Measurements from ENCODE around the gene CAPN10. TPM values are rescaled to one million over a fixed set of nuclear protein-coding genes. Genes with fewer than 3 reads are reported as not detected.
"Not testable (repeated sequence)": the region's sequence is repeated elsewhere in the genome, so short reads cannot be mapped to it uniquely, and the experiment has no call there.

Gene CAPN10
- 10 to 100 TPM; 28.0 to 66.3 (median 54.8) TPM for total RNA-seq

GRCh38 chr2:240586198-240586918, at the start of gene CAPN10:
CAPN10 (plus strand) TSS chr2:240586734; CDS start chr2:240586912, 178 bp downstream.
- H3K27ac ChIP-seq = peak within 1 kb of the TSS; percentile 83 to 96 (median 90)
- DNase-seq (ENCODE audit: low spot score in 2 of 2) = peak; percentile 94 to 95
- peak in 1 of 5 experiments; percentile 69 for TF ChIP-seq CTCF (IDR thresholded peaks at IDR 0.05)
- TF ChIP-seq POLR2A (IDR thresholded peaks at IDR 0.05) = peak; percentile 14 to 60
- peak; percentile 90 to 93 for TF ChIP-seq EP300 (IDR thresholded peaks at IDR 0.05)
- no peaks in the 10 kb centered on the region for H3K27me3 ChIP-seq
- 0 to 3% methylated on average over 11 to 18 of the region's 88 CpGs for WGBS, 2 donors
- H3K36me3 ChIP-seq = peaks cover 0 to 33% (median 0%) of the 10 kb centered on the region in 3 donors
- H3K4me3 ChIP-seq = peak within 1 kb of the TSS; percentile 90 to 96 (median 93)
- H3K9me3 ChIP-seq = peaks cover 0 to 2% (median 0%) of the 10 kb centered on the region in 4 donors
- peaks cover 0 to 77% (median 30%) of the 10 kb centered on the region in 4 donors for H3K4me1 ChIP-seq

GRCh38 chr2:240538031-240538780, 48.3 kb upstream of the CAPN10 start:
- H3K36me3 ChIP-seq = peaks cover 0 to 67% (median 0%) of the 10 kb centered on the region in 3 donors
- no peak overlapping the region for H3K27ac ChIP-seq
- H3K4me1 ChIP-seq = no peaks in the 10 kb centered on the region
- WGBS, 2 donors = 96 to 97% methylated on average over 40 to 42 of the region's 43 CpGs
- DNase-seq (ENCODE audit: low spot score in 2 of 2) = no peak
- H3K9me3 ChIP-seq = no peaks in the 10 kb centered on the region
- no peak overlapping the region for H3K4me3 ChIP-seq
- no peaks in the 10 kb centered on the region for H3K27me3 ChIP-seq
- TF ChIP-seq EP300 (IDR thresholded peaks at IDR 0.05) (no peak), POLR2A (IDR thresholded peaks at IDR 0.05) (no peak), CTCF (IDR thresholded peaks at IDR 0.05) (no peak)

- H3K4me3 ChIP-seq; DNase-seq (ENCODE audit: low spot score in 2 of 2); H3K4me1 ChIP-seq; H3K27ac ChIP-seq; H3K27me3 ChIP-seq; H3K9me3 ChIP-seq: not testable (repeated sequence)
- H3K36me3 ChIP-seq = peaks cover 0 to 59% (median 0%) of the 10 kb centered on the region in 3 donors
- WGBS, 2 donors = 94 to 97% methylated on average over 17 of the region's 17 CpGs
Measured at GRCh38 chr2:240539101-240539500, 47.4 kb upstream of the CAPN10 start.

GRCh38 chr2:240539906-240540305, 46.6 kb upstream of the CAPN10 start:
- TF ChIP-seq CTCF (IDR thresholded peaks at IDR 0.05) (no peak), POLR2A (IDR thresholded peaks at IDR 0.05) (no peak), EP300 (IDR thresholded peaks at IDR 0.05) (no peak)
- Histone ChIP-seq H3K36me3 (peaks cover 0 to 51% (median 0%) of the 10 kb centered on the region in 3 donors), H3K27ac (no peak overlapping the region), H3K9me3 (no peaks in the 10 kb centered on the region), H3K4me1 (no peaks in the 10 kb centered on the region), H3K4me3 (no peak overlapping the region), H3K27me3 (no peaks in the 10 kb centered on the region)
- DNase-seq (ENCODE audit: low spot score in 2 of 2) = no peak

GRCh38 chr2:240551288-240551687, 35.2 kb upstream of the CAPN10 start:
- Histone ChIP-seq H3K27me3 (no peaks in the 10 kb centered on the region), H3K36me3 (peaks cover 0 to 53% (median 0%) of the 10 kb centered on the region in 3 donors), H3K4me3 (no peak overlapping the region), H3K27ac (no peak overlapping the region), H3K4me1 (no peaks in the 10 kb centered on the region), H3K9me3 (no peaks in the 10 kb centered on the region)
- WGBS, 2 donors = 83 to 94% methylated on average over 4 of the region's 4 CpGs
- DNase-seq (ENCODE audit: low spot score in 2 of 2) = no peak
- no peak for TF ChIP-seq POLR2A (IDR thresholded peaks at IDR 0.05)
- TF ChIP-seq CTCF (IDR thresholded peaks at IDR 0.05) = no peak
- TF ChIP-seq EP300 (IDR thresholded peaks at IDR 0.05) = no peak

All from tibial nerve (tissue), 4 donors.